ENCODE results near the gene RPL10A.

RPL10A gene

GRCh38 chr6:35476004-35476403, 7.8 kb downstream of the RPL10A start:
- no peak for DNase-seq

- no peak for DNase-seq
These were observed 8.8 kb downstream of the RPL10A start for GRCh38 chr6:35477028-35477427.

GRCh38 chr6:35477551-35478179, 9.5 kb downstream of the RPL10A start:
- no peak for DNase-seq

GRCh38 chr6:35478259-35478658, 10.1 kb downstream of the RPL10A start:
- no peak for DNase-seq

- no peak for DNase-seq
These were observed 12.0 kb downstream of the RPL10A start for GRCh38 chr6:35480176-35480575.

- DNase-seq: no peak
These were observed 13.0 kb downstream of the RPL10A start for GRCh38 chr6:35481226-35481625.

GRCh38 chr6:35483062-35483461, 14.9 kb downstream of the RPL10A start:
- DNase-seq: no peak

- no peak for DNase-seq
These were observed 15.3 kb downstream of the RPL10A start for GRCh38 chr6:35483490-35483889.

- no peak for DNase-seq
These were observed 15.9 kb downstream of the RPL10A start for GRCh38 chr6:35483893-35484645.

- peak; percentile 78 for DNase-seq
These were observed 16.8 kb downstream of the RPL10A start for GRCh38 chr6:35484921-35485392.

GRCh38 chr6:35485402-35485877, 17.2 kb downstream of the RPL10A start:
- DNase-seq: peak; percentile 86

GRCh38 chr6:35486005-35486925, 18.1 kb downstream of the RPL10A start:
- no peak for DNase-seq

GRCh38 chr6:35487658-35488516, 19.7 kb downstream of the RPL10A start:
- no peak for DNase-seq

GRCh38 chr6:35488517-35488862, 20.3 kb downstream of the RPL10A start:
- no peak for DNase-seq

- DNase-seq: no peak
These were observed 20.9 kb downstream of the RPL10A start for GRCh38 chr6:35489066-35489465.

- DNase-seq: no peak
These were observed 22.0 kb downstream of the RPL10A start for GRCh38 chr6:35489995-35490791.

GRCh38 chr6:35490821-35491557, 22.8 kb downstream of the RPL10A start:
- DNase-seq: no peak

- no peak for DNase-seq
These were observed 23.5 kb downstream of the RPL10A start for GRCh38 chr6:35491558-35492257.

GRCh38 chr6:35492258-35492973, 24.2 kb downstream of the RPL10A start:
- no peak for DNase-seq

GRCh38 chr6:35492974-35493284, 24.7 kb downstream of the RPL10A start:
- no peak for DNase-seq
